HUES48 (cell line): ENCODE measurements around the gene PHC2.

Experiments used
- H3K27ac ChIP-seq: one replicate; pipeline ENCODE4 v1.7.0; 2013; ENCODE audit warnings: low read depth, low read length, inconsistent platforms
- H3K27me3 ChIP-seq: 2 replicates; pipeline ENCODE4 v1.6.1; 2013; ENCODE audit warnings: mild to moderate bottlenecking, low read length; ENCODE audit not compliant: control insufficient read depth, insufficient read depth
- H3K36me3 ChIP-seq: 2 replicates; pipeline ENCODE4 v1.6.1; 2013; ENCODE audit warnings: low read length; ENCODE audit not compliant: control insufficient read depth, insufficient read depth
- H3K4me1 ChIP-seq: 2 replicates; pipeline ENCODE4 v1.6.1; 2013; ENCODE audit warnings: mild to moderate bottlenecking, low read length; ENCODE audit not compliant: control insufficient read depth, insufficient read depth
- H3K4me3 ChIP-seq: 2 replicates; pipeline ENCODE4 v1.5.1; 2013; ENCODE audit warnings: mild to moderate bottlenecking, low read depth, low read length
- H3K9ac ChIP-seq: 2 replicates; pipeline ENCODE4 v1.6.1; 2013; ENCODE audit warnings: mild to moderate bottlenecking, low read depth, low read length, moderate library complexity
- H3K9me3 ChIP-seq: 2 replicates; pipeline ENCODE4 v1.6.1; 2013; ENCODE audit warnings: low read length; ENCODE audit not compliant: control insufficient read depth, insufficient read depth

The PHC2 gene

DNA sequence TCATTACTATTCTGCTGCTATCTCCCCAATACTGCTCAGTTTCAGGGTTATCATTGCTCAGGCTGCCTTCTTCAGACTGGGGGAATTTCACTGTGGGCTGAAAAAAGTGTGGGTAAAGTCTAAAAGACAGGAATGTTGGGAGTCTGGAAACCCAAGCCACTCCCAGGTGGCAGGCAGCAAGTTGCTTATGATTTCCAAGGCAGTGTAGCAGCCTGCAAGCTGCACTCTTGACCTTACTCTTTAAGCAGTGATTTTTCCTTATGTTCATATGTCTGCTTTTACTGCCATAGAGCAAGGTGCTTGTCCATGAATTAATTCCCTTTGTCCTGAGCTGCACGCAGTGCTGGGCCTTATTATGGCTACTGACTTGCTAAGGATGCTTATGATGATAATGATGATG, 53.1 kb downstream of the PHC2 start:
- 0 out of 2 replicates have a peak, but pooled peaks cover 4% of the 10 kb centered on the region for H3K4me1 ChIP-seq
- H3K27me3 ChIP-seq = peaks cover 6% of the 10 kb centered on the region
- no peak overlapping the region for H3K4me3 ChIP-seq
- no peaks in the 10 kb centered on the region for H3K9me3 ChIP-seq
- H3K27ac ChIP-seq = no peak overlapping the region
- H3K9ac ChIP-seq = no peak overlapping the region
- H3K36me3 ChIP-seq = no peaks in the 10 kb centered on the region

DNA sequence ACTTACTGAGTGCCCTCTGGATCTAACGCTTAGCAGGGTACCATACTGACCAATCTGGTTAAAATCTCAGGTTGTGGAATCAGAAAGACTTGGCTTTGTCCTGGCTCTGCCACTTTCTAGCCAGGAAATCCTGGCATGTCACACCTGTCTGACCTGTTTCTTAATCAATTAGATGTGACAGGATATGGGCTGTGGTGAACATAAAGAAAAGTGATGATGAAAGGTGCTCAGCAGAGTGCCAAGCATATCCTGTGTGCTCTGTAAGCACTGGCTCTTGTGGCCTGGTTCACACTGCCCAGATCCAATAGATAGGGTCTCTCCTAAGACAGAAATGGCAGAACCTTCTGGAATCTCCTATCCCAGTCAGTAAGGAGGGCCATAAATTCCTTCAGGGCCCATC, 53.9 kb downstream of the PHC2 start:
- Histone ChIP-seq H3K9ac (no peak overlapping the region), H3K36me3 (no peaks in the 10 kb centered on the region), H3K4me3 (no peak overlapping the region), H3K9me3 (no peaks in the 10 kb centered on the region), H3K27ac (no peak overlapping the region), H3K4me1 (0 out of 2 replicates have a peak, but pooled peaks cover 4% of the 10 kb centered on the region), H3K27me3 (peaks cover 6% of the 10 kb centered on the region)

DNA sequence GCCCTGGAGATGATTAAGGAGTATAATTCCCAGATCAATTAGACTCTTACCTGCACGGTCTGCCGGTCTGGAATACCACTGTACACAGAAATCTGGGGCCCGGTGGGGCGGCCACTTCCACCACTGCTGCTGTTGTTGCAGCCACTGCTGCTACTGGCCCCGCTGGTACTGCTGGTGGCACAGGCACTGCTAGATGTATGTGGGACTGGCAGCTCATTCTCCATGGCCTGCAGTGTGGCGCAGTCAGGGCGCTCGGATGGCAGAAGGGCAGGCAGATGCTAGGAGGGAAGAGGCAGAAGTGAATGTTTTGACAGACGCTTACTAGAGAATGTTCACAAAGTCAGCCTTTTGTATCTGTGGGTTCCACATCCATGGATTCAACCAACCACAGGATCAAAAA, 55.6 kb downstream of the PHC2 start:
- Histone ChIP-seq H3K4me1 (0 out of 2 replicates have a peak, but pooled peaks cover 4% of the 10 kb centered on the region), H3K9me3 (no peaks in the 10 kb centered on the region), H3K36me3 (no peaks in the 10 kb centered on the region), H3K4me3 (no peak overlapping the region), H3K9ac (no peak overlapping the region), H3K27me3 (peaks cover 4% of the 10 kb centered on the region), H3K27ac (no peak overlapping the region)

DNA sequence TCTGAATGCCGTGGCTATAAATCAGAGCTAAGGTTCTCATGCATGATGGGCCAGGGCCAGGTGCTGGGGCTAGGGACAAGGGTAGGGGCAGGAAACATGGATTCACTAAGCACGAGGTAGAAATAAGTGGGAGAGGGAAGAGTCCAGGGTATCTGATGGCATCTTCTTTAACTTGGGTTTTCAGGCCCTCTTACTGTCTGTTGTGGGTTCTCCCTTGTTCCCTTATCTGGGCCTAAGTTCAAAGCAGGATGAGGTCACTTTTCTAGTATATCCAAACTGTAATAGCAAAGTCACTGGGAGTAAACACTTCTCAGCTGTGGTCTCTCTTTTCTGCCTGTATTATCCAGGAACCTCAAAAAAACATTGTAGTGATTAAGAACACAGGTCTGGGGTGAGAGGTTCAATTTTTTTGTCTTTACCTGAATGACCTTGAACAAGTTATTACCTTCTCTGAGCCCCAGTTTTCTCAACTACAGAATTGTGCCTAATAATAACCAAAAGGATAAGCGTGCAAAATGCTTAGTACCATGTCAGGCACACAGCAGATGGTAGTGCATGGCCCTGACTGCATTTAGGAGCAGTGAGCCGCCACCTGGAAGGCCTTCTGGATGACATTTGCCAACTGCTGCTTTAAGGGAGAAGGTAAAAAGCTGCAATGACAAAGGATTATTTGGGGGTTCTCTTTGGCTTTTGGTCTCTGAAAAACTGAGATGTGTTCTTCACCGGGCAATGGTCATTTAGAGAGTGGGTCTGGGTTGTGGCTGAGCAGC, 56.4 kb downstream of the PHC2 start:
- Histone ChIP-seq H3K4me1 (0 out of 2 replicates have a peak, but pooled peaks cover 2% of the 10 kb centered on the region), H3K27ac (no peak overlapping the region), H3K4me3 (no peak overlapping the region), H3K9me3 (no peaks in the 10 kb centered on the region), H3K27me3 (peaks cover under 1% of the 10 kb centered on the region), H3K9ac (no peak overlapping the region), H3K36me3 (no peaks in the 10 kb centered on the region)

DNA sequence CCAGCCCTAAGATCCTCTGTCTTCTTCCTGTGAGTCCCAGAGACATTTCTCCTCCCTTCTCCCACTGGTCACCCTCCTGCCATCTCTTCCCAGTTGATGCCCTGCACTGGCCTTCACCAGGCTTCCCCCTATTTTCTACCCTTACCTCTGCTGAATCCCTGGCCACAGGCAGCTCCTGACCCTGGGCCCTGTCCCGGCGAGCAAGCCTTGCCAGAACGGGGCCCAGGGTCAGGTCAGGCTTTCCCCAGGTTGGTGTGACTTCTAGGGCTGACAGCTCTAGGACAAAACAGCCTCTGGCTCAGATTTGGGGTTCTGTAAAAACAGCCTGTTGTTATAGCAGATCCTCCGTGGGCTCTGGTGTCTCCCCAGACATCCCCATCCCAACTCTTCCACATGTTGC, 57.3 kb downstream of the PHC2 start:
- no peaks in the 10 kb centered on the region; the same call in 1 of the 2 replicates for H3K27me3 ChIP-seq
- H3K9me3 ChIP-seq = no peaks in the 10 kb centered on the region
- no peak overlapping the region for H3K4me3 ChIP-seq
- no peaks in the 10 kb centered on the region for H3K4me1 ChIP-seq
- no peak overlapping the region for H3K9ac ChIP-seq
- no peak overlapping the region for H3K27ac ChIP-seq
- H3K36me3 ChIP-seq = no peaks in the 10 kb centered on the region

DNA sequence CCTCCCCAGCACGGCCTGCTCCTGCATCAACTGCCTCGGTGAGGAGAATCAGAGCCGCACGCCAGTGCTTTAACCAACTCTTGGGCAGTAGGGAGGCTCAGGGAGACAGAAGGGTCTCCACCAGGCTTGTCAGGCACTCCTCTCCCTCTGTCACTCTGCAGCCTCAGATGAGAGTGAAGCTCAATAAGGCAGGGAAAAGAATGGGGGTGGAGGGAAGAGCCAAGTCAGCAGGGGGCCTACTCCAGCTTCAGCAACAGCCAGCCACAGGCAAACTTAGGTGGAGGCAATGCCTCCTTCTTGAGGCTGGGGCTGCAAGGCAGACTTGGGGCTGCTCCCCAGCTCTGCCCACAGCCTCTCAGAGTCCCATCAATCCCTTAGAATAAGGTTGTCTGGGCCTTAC, 58.2 kb downstream of the PHC2 start:
- no peak overlapping the region for H3K9ac ChIP-seq
- peaks cover 4% of the 10 kb centered on the region; the same call in 1 of the 2 replicates for H3K4me1 ChIP-seq
- no peaks in the 10 kb centered on the region for H3K9me3 ChIP-seq
- H3K27me3 ChIP-seq = no peaks in the 10 kb centered on the region
- no peak overlapping the region for H3K4me3 ChIP-seq
- H3K36me3 ChIP-seq = no peaks in the 10 kb centered on the region
- no peak overlapping the region for H3K27ac ChIP-seq

DNA sequence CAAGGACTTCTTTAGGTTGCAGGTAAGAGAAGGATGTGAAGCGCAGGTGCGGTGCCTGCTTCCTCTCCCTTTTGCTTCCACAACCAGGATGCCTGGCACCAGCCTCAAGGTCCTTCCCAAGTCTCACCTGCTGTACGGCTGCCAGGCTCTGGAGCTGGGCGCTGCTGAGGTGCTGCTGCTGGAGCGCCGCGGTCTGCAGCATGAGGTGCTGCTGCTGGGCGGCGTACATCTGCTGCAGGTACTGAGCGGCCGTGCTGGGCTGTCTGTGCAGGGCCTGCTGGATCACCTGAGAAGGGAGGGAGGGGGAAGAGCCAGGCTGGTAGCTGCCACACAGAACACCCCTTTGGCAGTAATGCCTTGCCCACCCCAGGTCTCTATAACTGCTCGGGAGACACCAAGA, 58.7 kb downstream of the PHC2 start:
- Histone ChIP-seq H3K4me3 (no peak overlapping the region), H3K9me3 (no peaks in the 10 kb centered on the region), H3K27ac (no peak overlapping the region), H3K4me1 (peaks cover 4% of the 10 kb centered on the region; the same call in 1 of the 2 replicates), H3K9ac (no peak overlapping the region), H3K36me3 (no peaks in the 10 kb centered on the region), H3K27me3 (no peaks in the 10 kb centered on the region)

DNA sequence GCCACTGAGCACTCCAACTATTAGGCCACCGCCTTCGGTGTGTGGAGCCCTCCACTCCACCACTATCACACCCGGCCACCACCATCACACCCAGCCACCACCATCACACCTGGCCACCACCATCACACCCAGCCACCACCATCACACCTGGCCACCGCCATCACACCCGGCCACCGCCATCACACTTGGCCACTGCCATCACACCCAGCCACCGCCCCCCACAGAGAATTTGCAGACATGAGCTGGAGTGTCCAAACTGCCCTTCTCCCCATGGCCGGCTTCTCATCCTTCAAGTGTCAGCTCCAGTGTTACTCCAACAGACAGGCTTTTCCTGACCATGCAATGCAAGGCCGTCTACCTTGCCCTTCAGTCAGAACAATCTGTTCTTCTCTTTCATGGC, 59.6 kb downstream of the PHC2 start:
- H3K9ac ChIP-seq = no peak overlapping the region

DNA sequence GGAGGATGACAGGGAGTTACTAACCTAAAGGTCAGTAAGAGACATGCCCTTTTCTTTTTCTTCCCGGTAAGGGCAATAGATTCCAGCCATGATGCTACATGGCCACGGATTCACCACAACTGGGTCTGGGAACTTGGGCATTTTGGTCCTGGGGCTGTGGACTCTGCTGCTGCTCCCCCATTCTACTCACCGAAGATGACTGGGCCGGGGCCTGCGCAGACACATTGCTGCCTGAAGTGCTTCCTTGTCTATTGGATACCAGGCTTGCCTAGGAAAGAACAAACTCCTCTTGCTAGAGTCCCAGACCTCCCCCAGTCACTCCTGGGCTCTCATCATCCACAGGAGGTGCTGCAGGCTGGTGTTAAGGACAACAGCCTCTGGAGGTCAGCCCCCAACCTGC, 60.1 kb downstream of the PHC2 start:
- Histone ChIP-seq H3K9ac (no peak overlapping the region), H3K27me3 (no peaks in the 10 kb centered on the region), H3K36me3 (no peaks in the 10 kb centered on the region), H3K27ac (no peak overlapping the region), H3K9me3 (no peaks in the 10 kb centered on the region), H3K4me1 (peaks cover 4% of the 10 kb centered on the region; the same call in 1 of the 2 replicates), H3K4me3 (no peak overlapping the region)

More for the DNA sequence above, 59.6 kb downstream of the PHC2 start:
- H3K27me3 ChIP-seq = no peaks in the 10 kb centered on the region
- no peak overlapping the region for H3K4me3 ChIP-seq
- no peaks in the 10 kb centered on the region for H3K36me3 ChIP-seq
- H3K4me1 ChIP-seq = peaks cover 4% of the 10 kb centered on the region; the same call in 1 of the 2 replicates
- no peak overlapping the region for H3K27ac ChIP-seq
- no peaks in the 10 kb centered on the region for H3K9me3 ChIP-seq

DNA sequence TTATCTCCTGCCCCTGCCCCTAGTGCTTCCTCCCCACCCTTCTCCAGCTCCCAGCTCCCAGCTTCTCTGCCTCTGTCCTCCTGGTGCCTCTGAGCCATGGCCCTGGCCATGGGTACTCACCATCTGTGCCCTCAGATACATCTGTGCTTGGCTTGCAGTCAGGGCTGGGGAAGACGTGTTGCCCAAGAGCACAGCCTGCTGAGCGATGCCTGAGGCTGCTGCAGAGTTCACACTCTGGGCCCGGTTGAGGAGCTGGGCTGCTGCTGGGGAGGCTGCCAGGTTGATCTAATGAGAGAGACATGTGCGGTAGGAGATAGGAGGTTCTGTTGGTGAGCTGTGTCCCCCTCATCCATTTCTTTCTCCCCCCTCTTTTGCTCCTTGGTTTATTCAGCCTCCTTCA, 60.6 kb downstream of the PHC2 start:
- Histone ChIP-seq H3K4me1 (peaks cover 4% of the 10 kb centered on the region; the same call in 1 of the 2 replicates), H3K4me3 (no peak overlapping the region), H3K27ac (no peak overlapping the region), H3K9ac (no peak overlapping the region), H3K9me3 (no peaks in the 10 kb centered on the region), H3K27me3 (no peaks in the 10 kb centered on the region), H3K36me3 (no peaks in the 10 kb centered on the region)

DNA sequence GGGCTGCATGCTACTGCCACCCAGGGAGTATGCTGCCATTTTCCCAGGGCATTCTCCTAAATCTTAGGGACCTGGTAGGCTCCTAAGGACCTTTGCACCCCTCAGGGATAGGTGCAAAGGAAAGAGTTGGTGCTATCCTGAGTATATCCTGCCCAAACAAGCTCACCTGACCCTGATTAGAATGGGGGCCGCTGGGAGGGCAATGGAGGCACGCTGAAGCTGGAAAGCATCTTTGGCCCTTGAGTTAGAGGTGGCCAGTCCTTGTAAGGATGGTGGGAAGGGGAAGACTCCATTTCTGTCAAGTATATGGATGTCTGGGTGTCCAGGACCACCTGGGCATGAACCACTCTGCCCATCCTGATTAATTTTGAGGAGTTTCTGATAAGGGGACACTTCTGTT, 61.1 kb downstream of the PHC2 start:
- no peak overlapping the region for H3K4me3 ChIP-seq
- H3K27ac ChIP-seq = no peak overlapping the region
- H3K36me3 ChIP-seq = no peaks in the 10 kb centered on the region

More for the DNA sequence above, 61.1 kb downstream of the PHC2 start:
- no peak overlapping the region for H3K9ac ChIP-seq
- no peaks in the 10 kb centered on the region for H3K27me3 ChIP-seq
- no peaks in the 10 kb centered on the region for H3K9me3 ChIP-seq
- H3K4me1 ChIP-seq = peaks cover 5% of the 10 kb centered on the region; the same call in 1 of the 2 replicates
